Brain pericyte (primary cell): Measurements from ENCODE around the gene MAST2.

ENCODE experiments used
- DNase-seq: peaks from one replicate; pipeline ENCODE4 v3.0.0-alpha.2; 2012; ENCODE audit warnings: low read depth, low spot score

MAST2 gene

GRCh38 chr1:45979778-45980176 lies 176.4 kb downstream of the MAST2 start:
- no peak for DNase-seq

- no peak for DNase-seq
These were observed 178.9 kb downstream of the MAST2 start for GRCh38 chr1:45982359-45982758.

GRCh38 chr1:45983967-45984366 lies 180.6 kb downstream of the MAST2 start:
- no peak for DNase-seq

- DNase-seq = no peak
These were observed 183.8 kb downstream of the MAST2 start for GRCh38 chr1:45987204-45987603.

GRCh38 chr1:45989249-45989648 lies 185.8 kb downstream of the MAST2 start:
- DNase-seq = no peak

GRCh38 chr1:45994423-45994822 lies 191.0 kb downstream of the MAST2 start:
- no peak for DNase-seq

- DNase-seq = no peak
These were observed 191.9 kb downstream of the MAST2 start for GRCh38 chr1:45995298-45995697.

GRCh38 chr1:45998020-45998617 lies 194.7 kb downstream of the MAST2 start:
- no peak for DNase-seq

- DNase-seq = no peak
These were observed 196.1 kb downstream of the MAST2 start for GRCh38 chr1:45999507-45999906.

GRCh38 chr1:46001081-46001785 lies 197.8 kb downstream of the MAST2 start:
- no peak for DNase-seq

- DNase-seq = no peak
These were observed 199.2 kb downstream of the MAST2 start for GRCh38 chr1:46002551-46003150.

- no peak for DNase-seq
These were observed 199.9 kb downstream of the MAST2 start for GRCh38 chr1:46003315-46003714.

- DNase-seq = no peak
These were observed 201.1 kb downstream of the MAST2 start for GRCh38 chr1:46004492-46004891.

GRCh38 chr1:46005594-46005993 lies 202.2 kb downstream of the MAST2 start:
- DNase-seq = no peak

GRCh38 chr1:46008585-46008984 lies 205.2 kb downstream of the MAST2 start:
- DNase-seq = no peak

- no peak for DNase-seq
These were observed 207.2 kb downstream of the MAST2 start for GRCh38 chr1:46010611-46011010.

GRCh38 chr1:46011121-46011695 lies 207.8 kb downstream of the MAST2 start:
- DNase-seq = no peak

GRCh38 chr1:46012236-46012635 lies 208.8 kb downstream of the MAST2 start:
- DNase-seq = no peak

GRCh38 chr1:46013581-46013980 lies 210.2 kb downstream of the MAST2 start:
- no peak for DNase-seq

GRCh38 chr1:46017876-46018503 lies 214.6 kb downstream of the MAST2 start:
- no peak for DNase-seq

GRCh38 chr1:46019348-46019747 lies 215.9 kb downstream of the MAST2 start:
- no peak for DNase-seq

GRCh38 chr1:46020010-46020409 lies 216.6 kb downstream of the MAST2 start:
- no peak for DNase-seq
